ENCODE data around the gene NFATC4.
"Not testable (repeated sequence)": the region's sequence is repeated elsewhere in the genome, so short reads cannot be mapped to it uniquely, and the experiment has no call there.

The NFATC4 gene

DNA sequence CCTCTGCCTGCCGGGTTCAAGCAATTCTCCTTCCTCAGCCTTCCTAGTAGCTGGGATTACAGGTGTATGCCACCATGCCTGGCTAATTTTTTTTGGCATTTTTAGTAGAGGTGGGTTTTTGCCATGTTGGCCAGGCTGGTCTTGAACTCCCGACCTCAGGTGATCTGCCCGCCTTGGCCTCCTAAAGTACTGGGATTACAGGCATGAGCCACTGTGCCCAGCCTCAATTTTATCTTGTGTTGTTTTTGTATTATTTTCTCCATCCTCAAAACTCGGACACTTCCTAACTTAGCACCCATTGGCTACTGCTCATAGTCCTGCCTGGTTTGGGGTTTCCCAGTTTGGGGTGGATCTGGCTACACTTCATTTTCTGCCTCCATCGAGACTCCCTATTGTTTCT lies 19.6 kb downstream of the NFATC4 start:
- DNase-seq (ENCODE audit: low read depth, low spot score), result not testable (repeated sequence)

GRCh38 chr14:24388474-24389179 lies 20.6 kb downstream of the NFATC4 start:
- DNase-seq (ENCODE audit: low read depth, low spot score), result no peak

DNA sequence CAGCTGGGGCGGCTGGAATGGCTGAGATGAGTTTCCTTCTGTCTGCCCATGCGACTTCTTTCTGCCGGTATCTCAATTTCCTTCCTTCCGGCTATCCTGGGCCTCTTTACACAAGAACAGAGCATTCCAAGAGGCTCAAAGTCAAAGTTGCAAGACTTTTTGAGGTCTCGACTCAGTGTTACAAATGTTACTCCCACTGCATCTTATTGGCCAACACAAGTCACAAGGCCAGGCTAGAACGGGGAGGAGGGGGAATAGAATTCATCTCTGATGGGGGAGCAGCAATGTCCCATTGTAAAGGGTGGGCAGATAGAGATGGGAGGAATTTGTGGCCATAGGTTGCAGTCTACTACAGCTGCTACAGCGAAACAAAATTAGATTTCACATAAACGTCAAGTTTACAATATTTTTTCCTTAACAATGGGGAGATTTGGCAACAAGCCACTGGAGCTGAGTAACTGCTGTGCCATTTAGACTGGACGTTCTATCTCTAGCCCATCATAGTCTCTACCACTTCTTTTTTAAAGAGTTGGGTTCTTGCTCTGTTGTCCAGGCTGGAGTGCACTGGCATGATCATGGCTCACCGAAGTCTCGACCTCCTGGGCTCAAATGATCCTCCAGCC lies 21.4 kb downstream of the NFATC4 start:
- peak; percentile 26 for DNase-seq (ENCODE audit: low read depth, low spot score)

DNA sequence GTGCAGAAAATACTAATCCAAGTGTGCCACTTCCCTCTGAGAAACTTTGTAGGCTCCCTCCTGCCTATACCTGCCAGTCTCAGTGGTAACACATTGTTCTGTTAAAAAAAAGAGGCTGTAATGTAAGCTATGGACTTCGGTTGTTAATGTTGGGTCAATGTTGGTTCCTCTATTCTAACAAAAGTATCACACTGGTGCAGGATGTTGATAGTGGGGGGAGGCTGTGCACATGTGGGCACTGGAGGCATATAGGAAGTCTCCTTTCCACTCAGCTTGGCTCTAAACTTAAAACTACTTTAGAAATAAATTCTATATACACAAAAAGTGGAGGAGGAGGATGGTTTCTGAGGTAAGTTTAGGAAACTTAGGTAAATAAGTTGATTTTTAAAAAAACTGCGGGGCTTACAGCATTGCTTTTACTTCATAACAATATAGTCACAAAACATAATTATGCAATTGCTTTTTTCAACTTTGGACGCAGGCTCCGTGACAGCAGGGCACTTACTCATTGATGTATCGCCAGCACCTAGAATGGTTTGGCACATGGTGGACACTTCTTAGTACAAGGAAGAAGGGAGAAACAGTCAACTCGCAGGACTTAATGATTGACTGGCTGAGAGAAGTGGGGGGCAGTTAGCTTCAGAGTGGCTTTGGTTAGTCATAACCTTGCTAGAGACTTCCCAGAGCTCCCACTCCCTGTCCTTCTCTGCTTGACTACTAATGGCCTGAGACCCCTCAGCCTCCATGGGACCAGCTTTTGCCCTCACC lies 22.9 kb downstream of the NFATC4 start:
- no peak for DNase-seq (ENCODE audit: low read depth, low spot score)

- DNase-seq (ENCODE audit: low read depth, low spot score), result peak; percentile 20
These were observed 24.5 kb downstream of the NFATC4 start for GRCh38 chr14:24392325-24393091.

GRCh38 chr14:24394275-24394674 lies 26.3 kb downstream of the NFATC4 start:
- no peak for DNase-seq (ENCODE audit: low read depth, low spot score)

- DNase-seq (ENCODE audit: low read depth, low spot score), result no peak
These were observed 27.9 kb downstream of the NFATC4 start for GRCh38 chr14:24395609-24396582.

DNA sequence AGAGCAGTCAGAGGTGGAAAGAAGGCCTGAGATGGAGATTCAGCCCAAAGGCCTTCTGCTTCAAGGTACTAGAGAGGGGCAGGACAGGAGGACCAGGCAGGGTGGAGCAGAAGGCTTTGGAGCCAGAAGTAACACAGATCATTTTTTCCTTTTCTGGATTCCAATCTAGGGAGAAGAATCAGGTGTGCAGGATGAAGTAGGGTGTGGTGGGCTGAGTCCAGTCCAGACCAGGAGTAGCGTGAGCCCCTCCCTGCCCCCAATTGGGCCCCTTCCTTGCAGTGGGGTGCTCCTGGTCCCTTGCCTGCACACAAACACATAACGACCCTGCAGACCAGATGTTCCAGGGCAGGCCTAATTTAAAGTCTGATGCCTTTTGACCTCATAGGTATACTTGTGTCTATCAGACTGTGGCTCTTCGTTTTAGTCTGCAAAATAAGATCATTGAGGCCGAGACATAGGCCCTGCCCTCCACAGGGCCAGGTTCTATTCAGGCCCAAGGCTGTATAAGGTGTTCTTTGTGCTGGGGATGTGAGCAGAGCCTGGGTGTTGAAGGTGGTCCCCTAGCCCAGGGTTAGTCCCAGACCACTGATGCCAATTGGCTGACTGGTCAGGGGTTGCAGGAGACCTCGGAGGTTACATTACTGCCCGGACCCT lies 29.8 kb downstream of the NFATC4 start:
- no peak for DNase-seq (ENCODE audit: low read depth, low spot score)

- DNase-seq (ENCODE audit: low read depth, low spot score), result peak; percentile 33
These were observed 30.3 kb downstream of the NFATC4 start for GRCh38 chr14:24398293-24398652.

DNA sequence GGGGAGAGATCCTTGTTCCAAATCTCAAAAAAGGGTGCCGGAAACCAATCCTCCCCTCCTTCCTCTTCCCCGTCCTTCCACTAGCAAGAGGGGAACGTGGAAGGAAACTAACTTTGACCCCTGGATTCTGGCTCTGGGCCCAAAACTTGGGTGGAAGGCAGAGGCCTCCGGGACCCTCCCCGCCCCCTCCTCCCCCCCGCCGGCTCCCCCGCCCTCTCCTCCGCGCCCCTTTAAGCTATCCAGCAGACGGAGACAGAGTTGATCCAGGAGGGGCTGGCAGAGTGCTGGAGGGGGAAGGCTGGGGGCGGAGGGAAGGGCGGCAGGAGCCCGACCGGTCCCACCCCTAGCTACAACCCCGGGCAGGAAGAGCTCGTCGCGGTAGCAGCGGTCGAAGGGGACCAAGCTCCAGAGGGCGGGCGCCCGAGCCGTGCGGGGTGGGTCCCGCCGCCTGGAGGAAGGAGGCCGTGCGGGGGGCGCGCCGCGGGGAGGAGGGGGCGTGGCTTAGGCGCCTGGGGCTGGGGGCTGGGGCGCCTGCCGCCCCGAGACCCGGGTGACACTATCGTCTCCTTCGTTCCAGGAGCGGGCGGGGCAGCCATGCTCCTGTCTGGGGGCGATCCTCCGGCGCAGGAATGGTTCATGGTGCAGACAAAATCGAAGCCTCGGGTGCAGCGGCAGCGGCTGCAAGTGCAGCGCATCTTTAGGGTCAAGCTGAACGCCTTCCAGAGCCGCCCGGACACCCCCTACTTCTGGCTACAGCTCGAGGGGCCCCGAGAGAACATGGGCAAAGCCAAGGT lies 30.9 kb downstream of the NFATC4 start, which contains the start of gene NYNRIN:
Gene NYNRIN, plus strand, starts transcription at position 351 of the 794 bp plus-strand sequence. Its CDS starts 244 bp downstream, at position 595.
- DNase-seq (ENCODE audit: low read depth, low spot score), result peak; percentile 62

GRCh38 chr14:24399447-24399822 lies 31.5 kb downstream of the NFATC4 start:
- no peak for DNase-seq (ENCODE audit: low read depth, low spot score)

- DNase-seq (ENCODE audit: low read depth, low spot score), result no peak
These were observed 32.2 kb downstream of the NFATC4 start for GRCh38 chr14:24399999-24400718.

DNA sequence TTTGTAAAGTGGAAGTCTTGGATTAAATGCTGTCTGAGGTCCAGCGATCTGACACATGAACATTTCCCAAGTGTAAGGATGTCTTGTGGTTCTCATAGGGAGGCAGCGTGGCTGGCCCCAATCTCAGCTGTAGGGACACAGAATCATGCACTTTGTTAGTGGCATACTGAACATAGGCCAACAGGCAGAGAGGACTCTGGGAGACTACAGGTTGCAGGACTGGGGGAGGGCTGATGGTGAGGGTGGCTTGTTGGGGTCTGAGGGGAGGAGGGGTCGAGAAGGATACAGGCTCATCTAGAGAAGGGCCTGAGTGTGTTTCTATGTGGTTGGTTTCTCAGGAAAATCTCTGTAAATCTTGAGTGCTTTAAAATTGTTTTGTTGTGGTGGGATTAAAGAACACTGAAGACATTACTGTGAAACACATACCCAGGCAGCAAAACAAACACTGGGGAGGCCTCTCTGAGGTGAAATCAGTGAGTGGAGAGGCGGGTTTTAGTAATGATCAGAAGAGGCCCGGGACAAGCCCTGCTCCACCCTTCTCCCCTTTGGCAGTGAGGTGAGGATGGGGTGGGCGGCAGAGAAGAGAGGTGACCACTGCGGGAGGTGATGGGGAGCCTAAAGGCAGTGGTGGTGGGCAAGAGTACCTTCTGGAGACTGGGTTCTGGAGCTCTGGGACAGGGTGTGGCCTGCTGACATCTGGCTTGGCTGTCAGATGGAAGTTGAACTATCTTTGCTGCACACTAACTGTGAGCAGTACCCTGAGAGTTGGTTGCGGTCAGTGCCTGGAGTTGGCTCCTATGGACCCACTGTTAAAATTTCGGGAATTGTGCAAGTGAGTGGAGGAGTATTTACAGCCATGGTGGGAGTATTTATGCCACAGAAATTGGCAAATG lies 34.1 kb downstream of the NFATC4 start:
- DNase-seq (ENCODE audit: low read depth, low spot score), result no peak

GRCh38 chr14:24403294-24403998 lies 35.5 kb downstream of the NFATC4 start:
- DNase-seq (ENCODE audit: low read depth, low spot score), result peak; percentile 23

DNA sequence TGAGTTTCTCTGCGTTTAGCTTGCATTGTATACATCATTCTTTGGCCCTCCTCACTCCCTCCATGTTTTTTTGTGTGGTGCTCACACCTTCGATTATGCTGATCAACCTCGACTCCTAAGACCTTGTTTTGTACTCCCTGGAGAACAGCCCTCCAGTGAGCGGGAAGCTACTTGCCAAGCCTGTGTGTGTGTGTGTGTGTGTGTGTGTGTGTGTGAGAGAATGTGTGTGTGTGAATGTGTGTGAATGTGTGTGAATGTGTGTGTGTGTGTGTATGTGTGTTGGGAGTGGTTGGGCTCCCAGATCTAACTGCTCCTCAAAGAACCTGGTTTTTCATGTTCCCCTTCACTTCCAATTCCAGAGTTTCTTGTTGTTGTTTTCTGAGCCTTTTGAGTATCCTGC lies 36.8 kb downstream of the NFATC4 start:
- no peak for DNase-seq (ENCODE audit: low read depth, low spot score)

DNA sequence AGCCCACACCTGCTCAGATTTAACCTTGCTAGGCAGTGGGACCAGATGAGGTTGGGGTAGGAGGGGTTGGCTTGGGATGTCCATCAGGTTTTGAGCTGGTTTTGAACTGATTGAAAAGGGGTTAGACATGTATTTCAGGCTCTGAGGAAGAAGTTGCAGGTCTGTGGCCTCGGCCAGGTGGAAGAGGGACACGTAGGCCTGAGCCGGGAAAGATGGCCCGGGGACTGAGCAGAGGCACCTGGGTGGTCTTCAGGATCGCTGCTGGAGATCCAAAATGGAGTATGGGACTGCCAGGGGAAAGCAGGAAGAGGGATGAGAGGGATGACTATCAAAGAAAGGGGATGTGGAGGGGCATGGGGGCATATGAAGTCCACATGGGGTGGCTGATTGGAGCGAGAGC lies 38.4 kb downstream of the NFATC4 start:
- DNase-seq (ENCODE audit: low read depth, low spot score), result no peak

Measured in astrocyte of the hippocampus (primary cell).